Inflammatory macrophage treated with lipopolysaccharide for 4 hours (primary cell): ENCODE measurements around the gene MAP2K5.
A peak's percentile ranks its signal among the peaks of the same experiment; 100 is the strongest.

Source experiments
- DNase-seq: peaks from one replicate; pipeline ENCODE4 v3.0.0-alpha.2; 2020

MAP2K5 gene

DNA sequence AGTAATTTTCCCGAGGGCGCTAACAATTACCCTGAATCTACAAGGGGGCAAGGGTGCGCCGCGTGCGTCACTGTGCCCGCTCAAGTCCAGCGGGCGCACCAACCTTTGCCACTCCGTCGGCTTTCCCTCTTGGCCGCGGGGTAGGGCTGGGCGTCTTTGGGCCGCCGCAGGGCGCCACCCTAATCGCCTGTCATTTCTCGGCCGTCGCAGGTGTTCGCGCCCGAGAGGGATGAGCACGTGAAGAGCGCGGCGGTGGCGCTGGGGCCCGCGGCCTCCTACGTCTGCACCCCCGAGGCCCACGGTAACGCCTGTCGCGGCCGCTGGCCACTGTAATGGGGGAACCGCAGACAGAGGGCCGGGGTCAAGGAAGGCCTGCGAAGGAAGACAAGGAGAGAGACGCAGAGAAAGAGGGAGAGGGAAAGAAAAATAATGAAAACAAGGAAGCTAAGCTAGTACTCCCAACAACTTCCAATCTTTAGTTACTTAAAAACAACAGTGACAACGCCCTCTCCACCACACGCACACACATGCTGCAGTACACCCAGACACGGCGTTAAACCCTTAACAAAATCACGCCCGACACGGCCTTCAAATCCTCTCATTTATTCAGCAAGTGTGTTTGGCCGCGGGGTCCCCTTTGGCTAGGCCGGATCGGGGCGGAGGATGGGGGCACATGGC lies 286.6 kb downstream of the MAP2K5 start:
- no peak for DNase-seq

DNA sequence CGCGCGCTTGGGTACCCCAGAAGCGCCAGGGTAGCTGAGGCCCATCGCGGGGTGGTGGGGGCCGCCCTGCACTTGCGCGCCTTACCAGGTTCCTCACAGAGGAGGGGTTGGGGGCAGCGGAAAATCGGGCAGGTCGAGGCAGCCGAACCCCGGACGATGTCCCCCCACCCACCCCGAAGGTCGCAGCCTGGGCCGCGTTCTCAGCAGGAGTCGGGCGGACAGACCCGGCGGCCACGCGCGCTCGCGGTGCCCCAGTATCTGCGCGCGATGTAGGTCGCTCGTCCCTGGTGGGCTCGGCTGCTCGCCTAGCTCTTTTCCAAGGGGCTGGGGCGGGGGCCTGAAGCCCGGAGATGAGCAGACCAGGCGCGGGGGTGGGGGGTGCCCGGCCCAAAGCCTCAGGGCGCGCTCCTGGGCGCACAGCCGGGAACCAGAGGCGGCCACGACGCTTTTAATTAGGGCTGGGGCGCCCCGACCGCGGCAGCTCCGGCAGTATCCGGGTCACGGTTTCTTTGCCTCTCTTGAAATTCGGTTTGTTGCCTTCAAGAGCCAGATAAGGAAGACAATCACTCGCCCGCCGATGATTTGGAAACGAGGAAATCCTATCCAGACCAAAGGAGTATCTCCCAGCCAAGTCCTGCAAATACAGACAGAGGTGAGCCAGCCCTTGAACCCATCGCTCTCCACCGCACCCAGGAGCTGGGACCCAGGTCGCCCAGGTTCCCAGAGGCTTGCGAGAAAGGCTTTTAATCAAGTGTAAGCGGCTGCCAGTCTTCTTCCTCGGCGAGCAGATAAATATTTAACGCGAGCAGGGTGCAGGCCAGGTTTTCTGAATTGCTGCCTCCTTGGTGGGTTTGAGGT lies 287.4 kb downstream of the MAP2K5 start:
- no peak for DNase-seq

DNA sequence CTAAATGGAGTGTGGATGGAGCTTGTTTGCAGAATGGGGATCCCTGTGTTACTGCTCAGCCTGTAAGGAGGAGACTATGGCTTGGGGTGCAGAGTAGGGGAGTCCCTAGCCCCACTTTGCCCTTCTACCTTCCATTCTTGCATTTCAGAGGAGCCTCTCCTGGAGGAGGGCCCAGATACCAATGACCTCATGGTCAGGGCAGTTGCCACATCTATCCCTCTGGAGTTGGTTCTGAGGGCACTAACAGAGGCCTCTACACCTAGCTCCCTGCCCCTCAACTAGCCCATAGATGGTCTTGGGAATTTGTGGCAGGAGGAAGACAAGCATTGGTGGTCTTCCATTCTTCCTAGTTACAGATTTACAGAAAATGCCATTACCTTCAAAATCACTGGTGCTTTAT lies 288.9 kb downstream of the MAP2K5 start:
- DNase-seq, result no peak

DNA sequence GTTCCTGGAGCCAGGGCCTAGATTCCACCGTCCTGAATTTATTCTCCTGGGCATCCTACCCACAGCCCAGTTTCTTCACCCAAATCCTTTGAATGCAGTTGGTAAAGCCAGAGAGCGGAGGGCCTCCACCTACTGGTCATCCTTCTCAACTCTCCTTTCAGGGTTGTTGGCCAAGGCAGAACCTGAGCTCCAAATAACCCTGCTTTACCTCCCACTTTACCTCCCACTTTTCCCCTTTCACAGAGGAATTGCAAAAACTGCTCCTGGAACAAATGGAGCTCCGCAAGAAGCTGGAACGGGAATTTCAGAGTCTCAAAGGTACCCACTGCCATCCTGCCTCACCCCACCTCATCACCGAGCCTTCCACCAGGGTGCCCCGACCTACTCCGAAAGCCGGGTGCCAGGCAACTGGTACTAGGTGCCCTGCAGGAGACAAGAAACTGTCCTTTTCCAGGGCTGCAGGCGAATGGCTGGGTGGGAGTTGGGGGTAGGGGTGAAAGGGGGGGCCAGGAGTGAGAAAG lies 289.6 kb downstream of the MAP2K5 start:
- DNase-seq, result no peak

DNA sequence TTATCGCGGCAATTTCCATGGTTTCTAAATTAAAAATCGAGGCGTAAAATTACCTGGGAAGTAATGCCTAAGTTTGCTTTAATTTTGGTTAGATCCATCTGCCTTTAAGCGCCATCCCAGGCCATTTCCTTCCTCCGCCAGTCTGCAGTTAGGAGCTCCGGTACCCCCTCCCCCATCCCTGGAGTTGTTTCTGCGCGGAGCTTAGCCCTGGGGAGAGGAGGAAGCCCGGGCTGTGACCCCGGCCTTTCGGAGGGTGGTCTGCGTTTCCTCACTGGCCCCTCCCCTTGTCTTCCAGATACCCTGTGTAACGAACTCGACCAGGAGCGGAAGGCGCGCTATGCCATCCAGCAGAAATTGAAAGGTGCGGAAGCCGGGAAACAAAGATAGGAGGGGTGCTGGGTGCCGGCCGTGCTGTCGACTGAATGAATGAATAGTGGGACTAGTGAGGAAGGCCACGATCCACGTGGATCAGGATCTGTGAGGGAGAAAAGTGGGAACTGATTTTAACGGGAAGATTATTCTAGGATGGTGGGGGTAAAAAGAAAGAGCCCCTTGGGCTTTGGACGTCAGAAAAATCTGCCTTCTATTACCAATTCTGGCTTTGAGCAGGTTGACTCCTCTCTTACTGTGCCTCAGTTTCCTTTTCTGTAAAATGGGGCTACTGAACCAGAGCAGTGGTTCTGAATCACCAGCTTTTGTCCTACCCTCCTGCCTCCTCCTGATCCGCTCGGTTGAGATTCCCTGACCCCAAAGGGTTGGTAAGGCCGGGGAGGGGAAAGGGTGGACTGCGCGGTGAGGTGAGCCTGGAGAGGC lies 290.6 kb downstream of the MAP2K5 start:
- no peak for DNase-seq

DNA sequence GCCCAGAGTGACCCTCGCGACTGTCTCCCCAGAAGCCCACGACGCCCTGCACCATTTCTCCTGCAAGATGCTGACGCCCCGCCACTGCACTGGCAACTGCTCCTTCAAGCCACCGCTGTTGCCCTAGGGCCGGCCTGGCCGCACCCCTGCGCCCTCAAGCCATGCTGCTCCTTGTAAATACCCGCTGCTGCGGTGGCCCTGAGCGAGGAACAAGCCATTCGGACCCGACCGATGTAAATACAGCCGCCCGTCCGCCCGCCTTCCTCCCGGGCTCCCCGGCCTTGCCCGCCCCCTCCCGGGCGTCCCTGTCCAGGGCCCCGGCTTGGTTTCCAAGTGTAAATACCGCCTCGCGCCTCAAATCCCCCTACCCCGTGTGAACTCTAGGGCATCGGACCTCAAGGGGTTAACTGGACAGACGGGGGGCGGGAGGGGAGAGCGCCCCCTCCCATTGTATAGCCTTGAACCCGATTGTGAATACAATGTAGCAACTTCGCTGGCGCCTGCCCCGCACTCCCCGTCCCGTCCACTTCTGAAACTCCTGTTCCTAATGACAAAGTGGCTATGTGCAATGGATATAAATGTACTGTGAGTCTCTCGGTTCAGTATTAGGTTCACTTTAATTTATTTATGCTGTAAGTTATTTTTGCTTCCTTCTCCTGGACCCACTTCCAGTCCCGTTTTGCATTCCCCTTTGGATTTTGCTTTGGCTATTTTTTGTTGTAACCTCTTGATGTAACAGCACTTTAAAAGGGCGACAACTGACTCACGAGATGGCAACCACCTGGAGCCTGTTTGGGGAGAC lies 291.4 kb downstream of the MAP2K5 start:
- DNase-seq, result no peak

DNA sequence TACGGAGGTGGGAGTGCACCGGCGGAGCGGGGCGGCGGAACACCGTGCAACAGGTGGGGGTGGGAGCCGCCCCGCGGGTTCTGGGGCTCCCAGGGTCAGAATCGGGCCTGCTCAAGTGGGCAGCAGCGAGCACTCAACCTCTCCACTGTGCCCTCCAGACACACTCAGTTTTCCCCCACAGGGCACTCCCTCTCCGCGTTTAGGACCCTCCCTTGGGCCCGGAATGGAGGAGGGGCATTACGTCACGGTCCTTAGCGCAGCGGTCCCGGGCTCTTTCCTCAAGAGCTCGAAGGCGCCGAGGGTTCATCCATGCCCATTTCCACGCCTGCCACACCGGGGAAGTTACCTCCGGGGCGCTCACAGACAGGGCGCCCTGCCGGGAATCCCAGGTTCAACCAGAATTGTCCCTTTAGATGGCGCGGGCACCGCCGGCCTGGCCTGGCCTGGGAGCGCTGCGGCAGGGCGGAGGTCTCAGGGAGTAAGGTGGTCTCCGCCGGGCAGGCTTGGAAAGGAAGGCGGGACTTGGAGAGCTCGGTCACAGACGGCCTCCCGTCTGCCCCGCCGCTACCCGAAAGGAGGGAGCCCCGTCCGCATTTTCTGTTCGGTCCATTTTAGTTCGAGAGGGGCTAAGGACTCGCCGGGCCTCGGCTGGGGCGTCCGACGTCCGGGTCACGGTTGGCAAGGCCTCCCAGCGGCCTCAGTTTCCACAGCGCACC lies 292.2 kb downstream of the MAP2K5 start:
- no peak for DNase-seq

DNA sequence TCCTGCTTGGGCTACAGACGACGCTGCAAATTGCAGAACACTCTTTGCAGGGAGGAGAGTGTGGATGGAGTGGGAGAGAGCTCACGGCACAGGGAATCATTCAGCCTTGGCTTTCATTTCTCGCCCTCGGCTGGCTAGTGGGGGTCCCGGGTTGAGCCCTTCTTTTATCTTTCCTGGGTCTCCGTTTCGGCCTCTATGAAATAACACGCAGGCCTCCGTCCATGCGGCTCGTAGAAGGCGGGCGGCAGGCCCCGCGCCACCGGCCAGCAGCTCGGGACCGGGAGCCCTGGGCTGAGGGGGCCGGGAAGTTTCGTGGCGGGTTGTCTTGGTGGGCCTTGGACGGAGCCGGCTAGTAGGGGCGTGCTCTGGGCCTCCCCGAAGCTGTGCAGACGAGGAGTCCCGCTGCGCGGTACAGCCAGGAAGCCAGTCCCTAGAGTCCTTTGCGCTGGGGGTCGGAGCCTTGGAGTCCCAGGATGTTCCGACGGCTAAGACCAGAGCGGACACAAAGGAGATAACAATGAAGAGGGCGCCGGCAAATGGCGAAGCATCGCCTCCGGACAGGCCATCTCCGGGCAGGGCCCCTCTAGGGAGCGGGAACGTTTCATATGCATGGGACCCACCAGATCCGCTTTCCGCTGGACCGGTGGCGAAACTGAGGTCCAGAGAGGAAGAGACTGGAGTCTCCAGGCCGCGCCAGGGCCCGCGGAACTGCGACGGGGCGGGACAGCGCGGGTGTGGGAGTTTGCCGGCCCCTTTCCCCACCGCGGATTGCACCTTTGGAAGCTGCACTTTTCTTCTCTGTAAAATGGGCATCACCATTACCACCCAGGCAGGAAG lies 293.0 kb downstream of the MAP2K5 start:
- DNase-seq, result peak; percentile 37

DNA sequence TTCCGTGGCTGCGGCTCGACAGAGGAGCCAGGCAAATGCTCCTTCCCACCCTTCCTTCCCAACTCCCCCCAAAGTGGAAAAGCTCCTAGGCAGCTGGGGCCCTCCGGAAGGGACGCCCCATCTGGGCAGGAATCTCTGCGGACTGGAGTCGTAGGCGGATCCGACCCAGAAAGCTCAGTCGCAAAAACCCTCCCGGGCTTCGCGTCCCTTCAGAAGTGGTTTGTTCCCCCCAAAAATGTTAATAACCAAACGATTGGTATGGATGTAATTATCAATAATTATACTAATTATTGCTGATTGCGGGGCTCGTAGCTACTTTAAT lies 293.6 kb downstream of the MAP2K5 start:
- no peak for DNase-seq

DNA sequence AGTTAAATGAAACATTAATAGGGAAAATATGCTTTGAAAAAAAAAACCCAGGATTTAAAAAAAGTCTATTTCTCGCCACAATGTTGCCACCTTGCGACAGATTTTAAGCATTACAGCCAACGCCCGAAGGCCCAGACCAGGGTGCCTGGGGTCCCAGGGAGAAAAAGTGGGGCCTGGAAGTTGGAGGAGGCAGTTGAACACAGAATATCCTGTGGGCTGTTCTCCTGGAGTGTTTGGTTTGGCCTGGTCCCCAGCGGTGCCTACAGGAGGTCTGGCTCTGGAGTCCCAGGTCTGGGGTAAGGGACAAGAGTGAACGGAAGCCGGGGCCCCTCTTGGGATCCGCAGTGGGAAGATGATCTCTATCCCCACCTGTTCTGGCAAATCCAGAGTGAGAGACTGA lies 294.0 kb downstream of the MAP2K5 start:
- peak; percentile 55 for DNase-seq

DNA sequence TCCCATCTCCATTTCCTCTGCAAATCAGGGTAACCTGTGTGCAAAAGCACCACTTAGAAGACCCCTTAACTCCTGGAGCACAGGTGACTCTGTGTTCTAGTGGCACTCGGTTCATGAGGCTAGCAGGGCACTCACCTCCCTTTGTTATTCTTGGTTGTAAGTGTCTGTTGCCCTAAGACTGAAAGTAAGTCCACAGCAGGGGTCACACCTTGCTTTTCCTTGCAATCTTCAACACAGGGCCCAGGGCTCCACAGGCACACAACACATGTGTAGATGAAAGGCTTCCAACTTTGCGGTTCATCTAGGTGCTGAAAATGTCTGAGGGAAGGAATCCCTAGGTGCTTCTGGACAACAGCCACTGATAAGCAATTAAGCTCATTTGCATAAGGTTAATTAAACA lies 294.5 kb downstream of the MAP2K5 start:
- no peak for DNase-seq

DNA sequence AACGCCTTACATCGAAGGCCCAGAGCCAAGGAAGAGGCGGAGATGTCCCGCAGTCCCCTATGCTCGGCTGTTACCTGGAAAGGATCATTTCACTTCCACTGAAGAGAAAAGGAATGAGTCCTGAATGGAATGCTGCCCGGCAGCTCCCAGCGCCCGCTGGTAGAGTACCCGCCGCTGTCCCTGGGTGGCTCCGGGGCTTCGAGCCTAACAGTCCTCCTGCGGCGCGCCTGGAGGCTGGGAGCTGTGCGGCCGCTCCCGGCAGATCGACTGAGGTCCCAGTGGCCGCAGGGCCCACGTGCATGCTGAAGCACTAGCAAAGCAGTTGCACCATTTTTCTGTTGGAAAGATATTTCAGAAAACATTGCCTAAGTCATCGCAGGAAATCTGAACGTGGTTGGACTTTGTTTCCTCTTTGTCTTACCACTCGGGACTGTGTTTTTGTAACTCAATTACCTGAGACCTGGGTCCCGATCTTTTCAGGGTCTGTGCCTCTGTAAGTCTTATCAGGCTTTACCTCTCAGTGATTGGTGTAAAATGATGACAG lies 296.4 kb downstream of the MAP2K5 start:
- DNase-seq, result peak; percentile 73

DNA sequence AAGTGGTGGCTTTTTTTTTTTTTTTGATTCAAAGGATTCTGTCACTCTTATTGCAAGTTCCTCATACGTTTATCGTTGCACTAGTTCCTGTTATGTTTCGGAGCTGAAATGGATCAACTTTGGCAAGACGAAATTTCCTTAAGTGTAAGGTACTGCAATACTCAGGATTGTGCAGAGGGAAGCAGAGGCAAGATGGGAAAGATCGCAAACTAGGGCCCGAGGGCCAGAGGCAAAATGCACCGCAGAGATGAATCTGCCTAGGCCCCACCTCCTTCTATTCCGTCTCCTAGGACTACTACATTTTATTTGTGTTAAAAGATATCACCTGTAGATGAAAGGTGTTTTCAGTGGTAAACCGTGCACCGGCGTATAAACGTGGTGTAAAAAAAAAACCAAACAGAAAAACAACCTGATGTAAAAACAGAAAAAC lies 297.0 kb downstream of the MAP2K5 start:
- peak; percentile 79 for DNase-seq

DNA sequence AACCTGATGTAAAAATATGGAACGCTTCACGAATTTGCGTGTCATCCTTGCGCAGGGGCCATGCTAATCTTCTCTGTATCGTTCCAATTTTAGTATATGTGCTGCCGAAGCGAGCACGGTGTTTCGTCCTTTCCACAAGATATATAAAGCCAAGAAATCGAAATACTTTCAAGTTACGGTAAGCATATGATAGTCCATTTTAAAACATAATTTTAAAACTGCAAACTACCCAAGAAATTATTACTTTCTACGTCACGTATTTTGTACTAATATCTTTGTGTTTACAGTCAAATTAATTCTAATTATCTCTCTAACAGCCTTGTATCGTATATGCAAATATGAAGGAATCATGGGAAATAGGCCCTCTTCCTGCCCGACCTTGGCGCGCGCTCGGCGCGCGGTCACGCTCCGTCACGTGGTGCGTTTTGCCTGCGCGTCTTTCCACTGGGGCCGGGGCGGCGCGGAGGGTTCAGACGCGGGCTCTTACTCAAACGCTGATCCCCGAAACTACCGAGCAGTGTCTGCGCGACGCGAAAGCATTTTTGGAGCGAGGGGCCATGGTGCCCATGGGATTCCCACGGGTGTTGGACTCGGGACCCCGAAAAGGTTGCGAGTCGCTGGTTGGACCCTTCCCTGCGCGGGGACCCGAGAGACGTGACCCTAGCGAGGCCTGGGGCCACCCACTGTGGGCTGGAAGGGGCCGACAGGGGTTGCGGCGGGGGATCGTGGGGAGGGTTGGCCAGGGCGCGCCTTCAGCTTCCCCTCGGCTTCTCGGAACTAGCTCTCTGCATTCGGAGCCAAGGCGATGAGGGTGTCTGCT lies 297.6 kb downstream of the MAP2K5 start, which contains the start of gene RNU6-1:
RNU6-1 (minus strand) TSS at position 117 of the 820 bp plus-strand sequence.
- peak; percentile 95 for DNase-seq

DNA sequence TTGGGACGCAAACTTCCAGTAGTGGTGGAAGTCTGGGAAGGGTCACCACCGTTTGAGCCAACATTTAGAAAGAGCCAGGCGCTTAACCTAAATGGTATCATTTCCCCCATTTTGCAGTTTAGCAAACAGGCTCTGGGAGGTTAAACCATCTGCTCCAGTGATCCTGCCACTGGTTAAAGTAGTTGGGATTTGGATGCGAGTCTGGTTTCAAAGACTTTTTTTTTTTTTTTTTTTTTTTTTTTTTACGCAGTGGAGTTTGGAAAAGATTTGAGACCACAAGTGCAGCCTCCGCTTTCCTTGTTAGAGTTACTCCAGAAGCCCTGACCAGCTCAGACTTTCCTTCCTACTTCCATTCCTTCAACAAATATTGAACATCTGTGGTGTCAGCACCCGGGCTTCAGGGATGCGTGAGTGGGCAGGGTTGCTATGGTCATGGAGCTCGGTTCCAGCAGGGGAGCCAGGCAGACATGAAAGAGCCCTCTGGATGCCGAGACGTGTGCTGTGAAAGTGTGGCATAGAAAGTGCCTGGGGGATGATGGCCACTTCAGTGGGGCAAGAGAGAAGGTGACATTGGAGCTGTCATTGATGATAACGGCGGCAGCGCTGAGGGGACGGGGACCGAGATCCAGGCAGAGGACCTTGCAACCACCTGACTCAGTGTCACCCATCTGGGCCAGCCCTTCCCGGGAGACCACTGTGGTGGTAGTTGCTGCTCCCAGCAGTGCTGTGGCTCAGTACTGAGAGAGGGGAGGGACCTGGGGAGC lies 298.4 kb downstream of the MAP2K5 start:
- peak; percentile 40 for DNase-seq

DNA sequence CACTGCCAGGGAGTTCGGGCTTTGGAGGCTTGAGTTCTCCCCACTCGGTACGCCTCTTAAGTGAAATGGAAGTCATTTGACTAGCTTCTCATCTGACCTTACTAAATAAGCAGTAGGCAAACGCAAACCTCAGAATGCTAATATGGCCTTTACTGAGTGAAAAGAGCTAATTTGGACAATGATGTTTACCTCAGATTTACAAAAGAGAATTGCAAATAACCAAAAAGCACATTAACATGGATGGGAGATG lies 298.9 kb downstream of the MAP2K5 start:
- DNase-seq, result no peak

DNA sequence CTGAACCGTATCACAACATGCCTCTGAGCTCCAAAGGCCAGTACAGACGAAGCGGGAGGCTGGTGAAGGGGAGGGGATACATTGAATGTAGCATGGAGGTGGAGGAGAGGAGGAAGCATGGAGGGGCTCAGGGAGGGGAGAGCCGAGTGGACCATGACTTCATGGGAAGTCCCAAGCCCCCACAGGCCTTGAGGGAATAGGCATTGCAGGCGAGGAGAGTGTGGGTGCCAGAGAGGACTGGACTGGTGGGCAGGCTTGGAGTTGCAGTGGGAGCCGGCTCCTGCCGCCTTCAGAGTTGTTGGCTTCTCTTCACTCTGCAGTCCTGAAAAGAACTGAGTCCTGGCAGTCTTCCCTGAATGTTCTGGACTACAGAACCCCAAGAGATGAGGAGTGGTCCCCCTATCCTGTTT lies 300.6 kb downstream of the MAP2K5 start:
- DNase-seq, result no peak

DNA sequence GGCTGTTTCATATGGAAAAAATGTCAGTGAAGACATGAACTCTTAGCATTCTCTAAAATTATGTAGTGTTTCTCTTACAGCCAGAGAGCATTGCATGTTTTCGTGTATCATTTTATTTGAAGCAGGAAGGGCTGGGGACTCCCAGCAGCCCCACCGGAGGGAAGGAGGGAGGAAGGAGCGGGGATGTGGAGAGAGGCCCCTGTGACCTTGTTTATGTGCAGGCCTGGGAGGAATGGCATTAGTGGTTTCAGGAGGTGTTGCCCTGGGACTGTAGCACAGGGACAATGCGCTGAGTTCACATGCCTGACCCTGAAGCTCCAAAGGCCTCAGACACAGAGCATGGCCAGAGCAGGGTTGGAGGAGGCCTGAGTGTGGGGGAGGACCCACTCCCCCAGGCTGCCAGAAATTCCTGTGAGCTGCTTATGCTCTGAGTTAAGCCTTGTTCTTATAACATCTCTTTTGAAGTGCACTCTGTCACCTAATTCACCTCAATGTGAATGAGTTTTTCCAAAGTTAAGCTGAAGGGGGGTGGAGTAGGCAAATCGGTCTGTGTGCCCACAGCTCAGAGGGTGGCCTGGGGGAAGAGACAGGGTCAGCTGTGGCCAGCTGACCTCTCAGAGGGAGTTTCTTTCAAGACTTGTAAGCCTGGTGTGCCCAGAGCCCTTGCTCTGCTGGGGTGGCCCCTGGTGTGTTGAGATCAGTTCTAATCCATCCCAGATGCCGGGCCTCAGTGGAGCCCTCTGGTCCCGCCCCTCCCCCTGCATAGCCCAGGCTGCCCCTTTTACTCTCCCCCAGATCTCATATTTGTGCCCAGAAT lies 301.3 kb downstream of the MAP2K5 start:
- no peak for DNase-seq
